Measurements from ENCODE around the gene TMEM69. TPM values are rescaled to one million over a fixed set of nuclear protein-coding genes. Genes with fewer than 3 reads are reported as not detected.

TMEM69 gene
- total and polyA plus RNA-seq, 2 of the 8 experiments (the other 6 are each of a cell fraction or from before 2014, with no cell fraction given): 39.0 to 123 TPM

DNA sequence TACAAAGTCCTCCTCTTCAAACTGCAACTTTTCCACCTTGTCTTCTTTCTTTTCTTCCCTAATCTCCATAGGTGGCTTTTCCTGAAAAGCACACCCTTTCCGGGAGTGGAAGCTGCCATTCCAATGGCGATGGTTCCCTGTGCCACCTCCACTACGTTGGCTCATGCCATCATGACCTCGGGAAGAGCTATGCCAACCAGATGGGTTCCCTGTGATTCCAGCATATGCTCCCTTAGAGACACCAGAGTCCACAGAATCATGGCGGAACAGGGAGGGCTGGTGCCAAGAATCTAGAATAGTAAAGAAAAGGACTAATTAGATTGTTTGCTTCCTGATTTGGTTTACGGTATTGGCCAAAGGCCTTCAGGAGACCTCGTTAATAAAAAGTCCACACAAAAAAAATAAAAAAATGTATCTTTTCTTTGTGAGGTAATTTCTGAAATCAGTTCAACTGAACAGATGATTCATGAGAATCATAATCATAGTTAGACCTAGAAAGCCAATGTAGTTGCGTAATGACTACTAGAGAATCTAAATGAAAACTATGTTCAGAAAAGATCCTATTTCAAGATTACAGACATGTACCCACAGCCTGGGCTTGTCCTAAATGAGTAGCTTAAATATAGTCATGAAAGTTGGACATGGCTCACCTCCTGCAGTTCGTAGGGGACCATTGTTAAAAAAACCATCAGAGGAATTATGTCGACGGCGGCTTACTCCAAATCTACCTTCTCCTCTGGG lies 33.3 kb upstream of the TMEM69 start:
- H3K9ac ChIP-seq (replicated peaks in 1 of 4; ENCODE audit: extremely low read depth in 1 of 4, low read depth in 3 of 4, low read length in 3 of 4): no peak overlapping the region
- H3K4me2 ChIP-seq (ENCODE audit: insufficient read depth in 1 of 2, low read depth in 2 of 2, low read length in 2 of 2): no peak overlapping the region
- no peak overlapping the region for H2AFZ ChIP-seq (ENCODE audit: low read length)
- no peak overlapping the region for H2AK5ac ChIP-seq (ENCODE audit: low read depth, low read length)
- H4K8ac ChIP-seq (ENCODE audit: extremely low read depth, insufficient read depth, low read length): no peak overlapping the region
- FAIRE-seq (no peak), DNase-seq (ENCODE audit: low read depth in 1 of 2, low spot score in 2 of 2) (no peak)
- no peak overlapping the region for H2BK20ac ChIP-seq (ENCODE audit: low read length)
- peaks cover 32 to 97% (median 70%) of the 10 kb centered on the region in 4 experiments for H3K36me3 ChIP-seq (ENCODE audit: control insufficient read depth in 2 of 4, insufficient read depth in 4 of 4, low read length in 3 of 4)
- H3K4me3 ChIP-seq (ENCODE audit: extremely low read depth in 1 of 4, insufficient read depth in 2 of 4, low read depth in 3 of 4, low read length in 4 of 4): no peak overlapping the region
- no peak overlapping the region for H2BK5ac ChIP-seq (ENCODE audit: low read depth, low read length)
- H3K9me3 ChIP-seq (ENCODE audit: insufficient read depth in 2 of 2, low read depth in 1 of 2, low read length in 1 of 2): no peaks in the 10 kb centered on the region
- no peak overlapping the region for H4K5ac ChIP-seq (ENCODE audit: insufficient read length, low read depth, low read length)
- peaks cover 0 to 17% of the 10 kb centered on the region in 2 experiments; a peak in 3 of 4 replicates for H3K79me2 ChIP-seq (ENCODE audit: control insufficient read depth in 1 of 2, insufficient read depth in 2 of 2, low read length in 2 of 2)
- H3K27ac ChIP-seq (ENCODE audit: low read depth, low read length): no peak overlapping the region
- no peaks in the 10 kb centered on the region for H3K23me2 ChIP-seq (ENCODE audit: low read depth, low read length)
- no peak overlapping the region for H4K91ac ChIP-seq (replicated peaks; ENCODE audit: insufficient read length, low read length)
- no peak overlapping the region for H2BK120ac ChIP-seq (replicated peaks; ENCODE audit: low read depth, low read length)
- no peak overlapping the region for H3K14ac ChIP-seq (ENCODE audit: insufficient read length)
- no peaks in the 10 kb centered on the region for H3K4me1 ChIP-seq (replicated peaks in 1 of 4; ENCODE audit: control insufficient read depth in 3 of 4, insufficient read depth in 4 of 4, low read length in 3 of 4)
- no peak overlapping the region for H3K23ac ChIP-seq (ENCODE audit: insufficient read length)
- H3K79me1 ChIP-seq (ENCODE audit: low read depth, low read length): peaks cover 3% of the 10 kb centered on the region; the same call in 1 of the 2 replicates
- 95% methylated on average over 12 of the region's 12 CpGs; no CpG with 5 or more reads in 1 of the 2 experiments for WGBS, 2 experiments (ENCODE audit: extremely low coverage in 1 of 2, insufficient coverage in 1 of 2, insufficient read length in 1 of 2, insufficient replicate concordance in 2 of 2, low coverage in 1 of 2, low lambda C conversion rate in 2 of 2, missing lambda C conversion rate in 1 of 2)
- ChIA-PET CTCF (ENCODE audit: partially characterized antibody) (no interaction called here), POLR2A (ENCODE audit: partially characterized antibody) (interaction anchor here (1.2 to 1.5 kb wide), 3 partner anchors 27 to 70 kb away, joined by 3 to 4 read pairs (median 3); no protein-coding TSS in a partner anchor)
- H3K4ac ChIP-seq (replicated peaks; ENCODE audit: insufficient read length, low read depth, low read length): no peak overlapping the region
- no peak overlapping the region for H3K18ac ChIP-seq (ENCODE audit: extremely low read depth, low read length)
- no peak overlapping the region for H2BK12ac ChIP-seq (ENCODE audit: low read depth, low read length)
- no peaks in the 10 kb centered on the region for H3K27me3 ChIP-seq (replicated peaks in 1 of 4; ENCODE audit: control insufficient read depth in 3 of 4, extremely low read depth in 1 of 4, insufficient read depth in 3 of 4, low read length in 3 of 4)
- no peak overlapping the region for H3K56ac ChIP-seq (replicated peaks; ENCODE audit: insufficient read length, low read depth, low read length)
- H4K20me1 ChIP-seq (replicated peaks in 1 of 2; ENCODE audit: control insufficient read depth in 1 of 2, insufficient read depth in 2 of 2, low read length in 2 of 2): peaks cover 2 to 6% of the 10 kb centered on the region in 2 experiments
- H2BK15ac ChIP-seq (ENCODE audit: low read length): no peak overlapping the region
- no peak for TF ChIP-seq RFX5 (IDR thresholded peaks at IDR 0.05; ENCODE audit: borderline replicate concordance, low read depth, low read length)
- no peak for TF ChIP-seq CBX5 (IDR thresholded peaks at IDR 0.05; ENCODE audit: low read depth, low read length)
- TF ChIP-seq ASH2L (IDR thresholded peaks at IDR 0.05; ENCODE audit: low read length): no peak
- no peak for TF ChIP-seq YY1 (IDR thresholded peaks at IDR 0.05; ENCODE audit: low read depth, low read length)
- TF ChIP-seq, protein P1, sequence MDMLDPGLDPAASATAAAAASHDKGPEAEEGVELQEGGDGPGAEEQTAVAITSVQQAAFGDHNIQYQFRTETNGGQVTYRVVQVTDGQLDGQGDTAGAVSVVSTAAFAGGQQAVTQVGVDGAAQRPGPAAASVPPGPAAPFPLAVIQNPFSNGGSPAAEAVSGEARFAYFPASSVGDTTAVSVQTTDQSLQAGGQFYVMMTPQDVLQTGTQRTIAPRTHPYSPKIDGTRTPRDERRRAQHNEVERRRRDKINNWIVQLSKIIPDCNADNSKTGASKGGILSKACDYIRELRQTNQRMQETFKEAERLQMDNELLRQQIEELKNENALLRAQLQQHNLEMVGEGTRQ (IDR thresholded peaks at IDR 0.05; ENCODE audit: low read length): no peak
- no peak for TF ChIP-seq BACH1 (IDR thresholded peaks at IDR 0.05; ENCODE audit: low read length)
- no peak for TF ChIP-seq SP1 (IDR thresholded peaks at IDR 0.05; ENCODE audit: low read depth, low read length)
- TF ChIP-seq SIN3A (conservative IDR thresholded peaks at IDR 0.05 in 1 of 2, IDR thresholded peaks at IDR 0.05 in 1 of 2; ENCODE audit: low read depth in 1 of 2, low read length in 2 of 2): no peak
- TF ChIP-seq, protein P2, sequence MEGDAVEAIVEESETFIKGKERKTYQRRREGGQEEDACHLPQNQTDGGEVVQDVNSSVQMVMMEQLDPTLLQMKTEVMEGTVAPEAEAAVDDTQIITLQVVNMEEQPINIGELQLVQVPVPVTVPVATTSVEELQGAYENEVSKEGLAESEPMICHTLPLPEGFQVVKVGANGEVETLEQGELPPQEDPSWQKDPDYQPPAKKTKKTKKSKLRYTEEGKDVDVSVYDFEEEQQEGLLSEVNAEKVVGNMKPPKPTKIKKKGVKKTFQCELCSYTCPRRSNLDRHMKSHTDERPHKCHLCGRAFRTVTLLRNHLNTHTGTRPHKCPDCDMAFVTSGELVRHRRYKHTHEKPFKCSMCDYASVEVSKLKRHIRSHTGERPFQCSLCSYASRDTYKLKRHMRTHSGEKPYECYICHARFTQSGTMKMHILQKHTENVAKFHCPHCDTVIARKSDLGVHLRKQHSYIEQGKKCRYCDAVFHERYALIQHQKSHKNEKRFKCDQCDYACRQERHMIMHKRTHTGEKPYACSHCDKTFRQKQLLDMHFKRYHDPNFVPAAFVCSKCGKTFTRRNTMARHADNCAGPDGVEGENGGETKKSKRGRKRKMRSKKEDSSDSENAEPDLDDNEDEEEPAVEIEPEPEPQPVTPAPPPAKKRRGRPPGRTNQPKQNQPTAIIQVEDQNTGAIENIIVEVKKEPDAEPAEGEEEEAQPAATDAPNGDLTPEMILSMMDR (IDR thresholded peaks at IDR 0.05; ENCODE audit: control extremely low read depth in 1 of 3, insufficient read depth in 1 of 3, low read depth in 1 of 3, low read length in 3 of 3): no peak
